Tibial nerve (tissue), 3 donors: ENCODE results near the gene TRHDE.

ENCODE experiments used
- CTCF ChIP-seq, 5 experiments: fragments of 200-600 bp in 3 of 5; fragments of 450-650 bp in 2 of 5; sonication (generic) in 3 of 5; IDR thresholded peaks; one replicate each; pipeline ENCODE4 v1.5.1; 2016 to 2019; ENCODE audit warnings: antibody characterized with exemption in 5 of 5, mild to moderate bottlenecking in 3 of 5, moderate library complexity in 2 of 5
- POLR2A ChIP-seq, 2 donors: fragments of 450-650 bp; IDR thresholded peaks; one replicate each; pipeline ENCODE4 v1.6.1; 2017; ENCODE audit warnings: antibody characterized with exemption in 2 of 2, mild to moderate bottlenecking in 2 of 2, moderate library complexity in 2 of 2

GRCh38 chr12:72444125-72444524 lies 172.0 kb downstream of the TRHDE start:
- TF ChIP-seq CTCF (IDR thresholded peaks at IDR 0.05), result no peak
- no peak for TF ChIP-seq POLR2A (IDR thresholded peaks at IDR 0.05)
